Renal pelvis (tissue), 4 donors: ENCODE measurements around the gene TGM1. TPM values are rescaled to one million over a fixed set of nuclear protein-coding genes. Genes with fewer than 3 reads are reported as not detected.
"Not testable (repeated sequence)": the region's sequence is repeated elsewhere in the genome, so short reads cannot be mapped to it uniquely, and the experiment has no call there.

Experiments used
- DNase-seq: peaks from one replicate; pipeline ENCODE4 v3.0.0-alpha.2; 2013
- polyA plus RNA-seq, 3 donors: library from polyadenylated mRNA; unstranded; fragments of 120-200 nt; gene quantifications; one replicate each; pipeline ENCODE4 v1.2.1, GENCODE V29; 2013; ENCODE audit not compliant: insufficient read length in 3 of 3

The TGM1 gene
- polyA plus RNA-seq, 3 donors, result 1.5 to 4.2 (median 2.5) TPM

GRCh38 chr14:24207104-24207551 lies 55.8 kb downstream of the TGM1 start:
- DNase-seq, result no peak

- no peak for DNase-seq
These were observed 56.5 kb downstream of the TGM1 start for GRCh38 chr14:24206260-24207103.

- no peak for DNase-seq
These were observed 58.5 kb downstream of the TGM1 start for GRCh38 chr14:24204163-24205146.

- DNase-seq, result not testable (repeated sequence)
These were observed 59.6 kb downstream of the TGM1 start for GRCh38 chr14:24203249-24203886.

GRCh38 chr14:24202538-24202937 lies 60.4 kb downstream of the TGM1 start:
- not testable (repeated sequence) for DNase-seq

Other genes with a start within 250 kb of the TGM1 start
- gene CARMIL3, start 211.2 kb downstream of the TGM1 start, polyA plus RNA-seq, result 1 to 10 TPM; 2.2 to 2.4 (median 2.4) TPM
- gene CPNE6, start 191.6 kb downstream of the TGM1 start, polyA plus RNA-seq, result under 1 TPM in 1 of 3 donors, not detected in 2; 0.24 TPM
- 10 to 100 TPM; 37.7 to 41.7 (median 40.0) TPM for gene PCK2, start 168.9 kb downstream of the TGM1 start, polyA plus RNA-seq
- 10 to 100 TPM; 82.2 to 96.2 (median 92.8) TPM for gene DCAF11, start 148.4 kb downstream of the TGM1 start, polyA plus RNA-seq
- 1 to 10 TPM; 2.7 to 3.2 (median 2.9) TPM for gene NRL, start 148.2 kb downstream of the TGM1 start, polyA plus RNA-seq
- gene FITM1, start 132.5 kb downstream of the TGM1 start, polyA plus RNA-seq, result 1 to 10 TPM; 1.1 to 2.3 (median 1.5) TPM
- 100 to 1,000 TPM; 175 to 216 (median 196) TPM for gene PSME1, start 127.0 kb downstream of the TGM1 start, polyA plus RNA-seq
- gene EMC9, start 121.6 kb downstream of the TGM1 start, polyA plus RNA-seq, result 10 to 100 TPM; 19.8 to 29.7 (median 21.1) TPM
- gene PSME2, start 116.6 kb downstream of the TGM1 start, polyA plus RNA-seq, result 100 to 1,000 TPM; 145 to 164 (median 151) TPM
- 10 to 100 TPM; 46.4 to 70.4 (median 53.4) TPM for gene RNF31, start 115.7 kb downstream of the TGM1 start, polyA plus RNA-seq
- 10 to 100 TPM; 56.8 to 68.9 (median 57.2) TPM for gene IRF9, start 101.9 kb downstream of the TGM1 start, polyA plus RNA-seq
- gene REC8, start 91.1 kb downstream of the TGM1 start, polyA plus RNA-seq, result 10 to 100 TPM; 71.4 to 85.6 (median 80.8) TPM
- gene IPO4, start 74.4 kb downstream of the TGM1 start, polyA plus RNA-seq, result 10 to 100 TPM; 39.6 to 48.5 (median 42.8) TPM
- gene TM9SF1, start 67.7 kb downstream of the TGM1 start, polyA plus RNA-seq, result 10 to 100 TPM; 45.2 to 55.8 (median 46.7) TPM
- 10 to 100 TPM in 2 of 3 donors, 1 to 10 TPM in 1; 3.9 to 17.9 (median 14.1) TPM for gene TSSK4, start 57.5 kb downstream of the TGM1 start, polyA plus RNA-seq
- 10 to 100 TPM; 50.6 to 70.2 (median 58.2) TPM for gene CHMP4A, start 49.7 kb downstream of the TGM1 start, polyA plus RNA-seq
- gene MDP1, start 47.1 kb downstream of the TGM1 start, polyA plus RNA-seq, result 10 to 100 TPM; 13.0 to 20.1 (median 15.3) TPM
- gene NEDD8, start 30.8 kb downstream of the TGM1 start, polyA plus RNA-seq, result 100 to 1,000 TPM; 197 to 260 (median 254) TPM
- gene GMPR2, start 30.2 kb downstream of the TGM1 start, polyA plus RNA-seq, result 100 to 1,000 TPM; 120 to 132 (median 123) TPM
- gene TINF2, start 20.6 kb downstream of the TGM1 start, polyA plus RNA-seq, result 10 to 100 TPM; 59.4 to 62.5 (median 60.9) TPM
- 10 to 100 TPM; 24.2 to 25.5 (median 25.0) TPM for gene RABGGTA, start 8.4 kb upstream of the TGM1 start, polyA plus RNA-seq
- 10 to 100 TPM; 41.6 to 68.7 (median 43.4) TPM for gene DHRS1, start 36.6 kb upstream of the TGM1 start, polyA plus RNA-seq
- 10 to 100 TPM; 28.0 to 29.7 (median 28.7) TPM for gene NOP9, start 36.7 kb upstream of the TGM1 start, polyA plus RNA-seq
- gene CIDEB, start 44.8 kb upstream of the TGM1 start, polyA plus RNA-seq, result 10 to 100 TPM; 24.7 to 32.3 (median 28.3) TPM
- 1 to 10 TPM; 3.2 to 5.3 (median 4.4) TPM for gene LTB4R2, start 47.0 kb upstream of the TGM1 start, polyA plus RNA-seq
- 1 to 10 TPM; 5.0 to 7.2 (median 5.7) TPM for gene LTB4R, start 48.3 kb upstream of the TGM1 start, polyA plus RNA-seq
- gene ADCY4, start 71.9 kb upstream of the TGM1 start, polyA plus RNA-seq, result 10 to 100 TPM; 19.3 to 22.6 (median 20.8) TPM
- 1 to 10 TPM; 3.3 to 4.1 (median 3.8) TPM for gene RIPK3, start 76.8 kb upstream of the TGM1 start, polyA plus RNA-seq
- 10 to 100 TPM; 60.1 to 84.6 (median 72.6) TPM for gene NFATC4, start 105.0 kb upstream of the TGM1 start, polyA plus RNA-seq
- 10 to 100 TPM; 44.1 to 58.4 (median 56.4) TPM for gene NYNRIN, start 135.8 kb upstream of the TGM1 start, polyA plus RNA-seq
- gene CBLN3, start 166.5 kb upstream of the TGM1 start, polyA plus RNA-seq, result 1 to 10 TPM; 2.4 to 4.2 (median 3.1) TPM
- 10 to 100 TPM; 43.7 to 55.8 (median 53.3) TPM for gene KHNYN, start 166.8 kb upstream of the TGM1 start, polyA plus RNA-seq
- gene SDR39U1, start 179.6 kb upstream of the TGM1 start, polyA plus RNA-seq, result 10 to 100 TPM; 69.5 to 78.3 (median 76.8) TPM
- under 1 TPM in 1 of 3 donors, not detected in 2; 0.56 TPM for gene CMA1, start 245.1 kb upstream of the TGM1 start, polyA plus RNA-seq